CD4-positive, alpha-beta T cell (primary cell): ENCODE results near the gene TMEM74B. TPM values are rescaled to one million over a fixed set of nuclear protein-coding genes. Genes with fewer than 3 reads are reported as not detected.

Experiments
- ATAC-seq: fragments of 200-7000 bp; cut with Tn5 transposase; one replicate; pipeline ENCODE4 v1.10.0; 2022; ENCODE audit warnings: mild to moderate bottlenecking; ENCODE audit not compliant: poor library complexity
- CTCF ChIA-PET: fragments of 350-600 bp; sonication (Branson Sonifier 250); formaldehyde crosslinking; loops from one replicate; lab custom pipeline; 2021; ENCODE audit warnings: antibody characterized with exemption, inconsistent platforms; lab: Charles Lee
- POLR2A ChIA-PET: fragments of 350-600 bp; sonication (Branson Sonifier 250); formaldehyde crosslinking; loops from one replicate; lab custom pipeline; 2021; ENCODE audit warnings: antibody characterized with exemption, inconsistent platforms; lab: Charles Lee
- DNase-seq, 14 experiments: peaks; one replicate each; pipeline ENCODE4 v3.0.0-alpha.2; 2013 to 2020; ENCODE audit warnings: mixed read lengths in 2 of 14
- H3K27ac ChIP-seq, 2 donors: one replicate each; pipeline versions ENCODE4 v1.5.1 to v1.7.0; 2013; ENCODE audit warnings: low read length in 2 of 2, low read depth in 1 of 2, mild to moderate bottlenecking in 1 of 2
- H3K27me3 ChIP-seq, 2 experiments: 1 replicate in 1 of 2; 2 replicates in 1 of 2; pipeline versions ENCODE4 v1.6.1 to v1.7.0; 2013; ENCODE audit warnings: low read length in 2 of 2, control low read depth in 1 of 2, mild to moderate bottlenecking in 1 of 2, moderate library complexity in 1 of 2; ENCODE audit not compliant: insufficient read depth in 2 of 2, control insufficient read depth in 1 of 2
- H3K36me3 ChIP-seq: one replicate; pipeline ENCODE4 v1.6.1; 2013; ENCODE audit warnings: low read length, control low read depth; ENCODE audit not compliant: insufficient read depth
- H3K4me1 ChIP-seq: one replicate; pipeline ENCODE4 v1.6.1; 2013; ENCODE audit warnings: low read length, control low read depth; ENCODE audit not compliant: insufficient read depth
- H3K4me3 ChIP-seq: one replicate; pipeline ENCODE4 v1.5.1; 2013; ENCODE audit warnings: mild to moderate bottlenecking, low read length, moderate library complexity
- H3K9me3 ChIP-seq, 2 experiments: 1 replicate in 1 of 2; 2 replicates in 1 of 2; pipeline versions ENCODE4 v1.6.1 to v1.7.0; 2013; ENCODE audit warnings: low read length in 2 of 2, mild to moderate bottlenecking in 2 of 2, control low read depth in 1 of 2, moderate library complexity in 1 of 2; ENCODE audit not compliant: control insufficient read depth in 1 of 2, insufficient read depth in 1 of 2
- H3K27ac Mint-ChIP-seq: one replicate; pipeline ENCODE4 v1.8.0; 2020; ENCODE audit warnings: mixed read lengths
- H3K27me3 Mint-ChIP-seq: one replicate; pipeline ENCODE4 v1.8.0; 2021; ENCODE audit warnings: mixed read lengths
- H3K36me3 Mint-ChIP-seq: one replicate; pipeline ENCODE4 v1.8.0; 2021; ENCODE audit warnings: low read depth, mixed read lengths
- H3K4me1 Mint-ChIP-seq: one replicate; pipeline ENCODE4 v1.8.0; 2021; ENCODE audit warnings: low read depth, mixed read lengths
- H3K4me3 Mint-ChIP-seq: one replicate; pipeline ENCODE4 v1.8.0; 2020; ENCODE audit warnings: mild to moderate bottlenecking, mixed read lengths
- H3K9me3 Mint-ChIP-seq: one replicate; pipeline ENCODE4 v1.8.0; 2020; ENCODE audit warnings: mixed read lengths
- CTCF ChIP-seq: fragments of 200-600 bp; IDR thresholded peaks from one replicate; pipeline ENCODE4 v1.8.0; 2022; ENCODE audit warnings: antibody characterized with exemption, mild to moderate bottlenecking
- intact Hi-C, 2 experiments: fragments of 100-400 bp; cut with DNase I in 1 of 2; cut with micrococcal nuclease in 1 of 2; formaldehyde crosslinking; loops; one replicate each; pipeline versions ENCODE4 v1.15.1 to v1.9.0; 2023 to 2025; cut with DNase I, micrococcal nuclease
- total RNA-seq, 174 experiments: library from RNA in 2 of 174; stranded (reverse) in 2 of 174; gene quantifications; one replicate each; pipeline ENCODE4 v1.2.3 and lab custom pipeline; 2021 to 2026

Gene TMEM74B
- total RNA-seq, 2 experiments from 2014 or later: 0.17 TPM; not detected in 1

- no peak overlapping the region for H3K27ac Mint-ChIP-seq
- DNase-seq (no peak), ATAC-seq (no peak)
- ChIA-PET POLR2A (no interaction called here), CTCF (no interaction called here)
- no peaks in the 10 kb centered on the region for H3K9me3 ChIP-seq
- H3K27me3 ChIP-seq: peaks cover 13 to 14% of the 10 kb centered on the region in 2 experiments
- peaks cover 7% of the 10 kb centered on the region for H3K4me1 ChIP-seq
- no peaks in the 10 kb centered on the region for H3K9me3 Mint-ChIP-seq
- H3K27ac ChIP-seq: no peak overlapping the region
- peaks cover 28% of the 10 kb centered on the region for H3K27me3 Mint-ChIP-seq
- intact Hi-C loops: no loop called here
- H3K4me3 ChIP-seq: no peak overlapping the region
- no peak for TF ChIP-seq CTCF
- peaks cover 14% of the 10 kb centered on the region for H3K36me3 ChIP-seq
- peaks cover 17% of the 10 kb centered on the region for H3K36me3 Mint-ChIP-seq
- peaks cover 10% of the 10 kb centered on the region for H3K4me1 Mint-ChIP-seq
- H3K4me3 Mint-ChIP-seq: no peak overlapping the region
Observed at GRCh38 chr20:1180949-1181348, 3.8 kb downstream of the TMEM74B start.

GRCh38 chr20:1178623-1179022 is 6.2 kb downstream of the TMEM74B start:
- no peak for TF ChIP-seq CTCF
- peaks cover 23% of the 10 kb centered on the region for H3K36me3 ChIP-seq
- Mint-ChIP-seq H3K27ac (no peak overlapping the region), H3K9me3 (no peaks in the 10 kb centered on the region), H3K27me3 (peaks cover 16% of the 10 kb centered on the region), H3K4me3 (no peak overlapping the region), H3K4me1 (no peaks in the 10 kb centered on the region), H3K36me3 (peaks cover 40% of the 10 kb centered on the region)
- no peak overlapping the region for H3K27ac ChIP-seq
- no peaks in the 10 kb centered on the region for H3K4me1 ChIP-seq
- H3K4me3 ChIP-seq: no peak overlapping the region
- H3K9me3 ChIP-seq: no peaks in the 10 kb centered on the region
- peaks cover 0 to 3% of the 10 kb centered on the region in 2 experiments for H3K27me3 ChIP-seq
- intact Hi-C loops: no loop called here
- POLR2A ChIA-PET: no interaction called here
- no peak for DNase-seq
- CTCF ChIA-PET: no interaction called here
- ATAC-seq: no peak

- CTCF ChIA-PET: no interaction called here
Observed at GRCh38 chr20:1178103-1178502, 6.7 kb downstream of the TMEM74B start.

More at GRCh38 chr20:1178103-1178502, 6.7 kb downstream of the TMEM74B start:
- peaks cover 24% of the 10 kb centered on the region for H3K36me3 ChIP-seq
- ATAC-seq (no peak), DNase-seq (no peak)
- no peaks in the 10 kb centered on the region for H3K9me3 Mint-ChIP-seq
- no peaks in the 10 kb centered on the region for H3K27me3 ChIP-seq
- TF ChIP-seq CTCF: no peak
- H3K9me3 ChIP-seq: no peaks in the 10 kb centered on the region
- H3K27me3 Mint-ChIP-seq: peaks cover 11% of the 10 kb centered on the region
- POLR2A ChIA-PET: no interaction called here
- no peak overlapping the region for H3K4me3 Mint-ChIP-seq
- no peaks in the 10 kb centered on the region for H3K4me1 ChIP-seq
- H3K36me3 Mint-ChIP-seq: peaks cover 45% of the 10 kb centered on the region
- no peak overlapping the region for H3K27ac Mint-ChIP-seq
- no peak overlapping the region for H3K27ac ChIP-seq
- no peaks in the 10 kb centered on the region for H3K4me1 Mint-ChIP-seq
- H3K4me3 ChIP-seq: no peak overlapping the region
- intact Hi-C loops: no loop called here
